GM18873 (cell line): Measurements from ENCODE around the gene CDC42BPB.
"Not testable (repeated sequence)": the region's sequence is repeated elsewhere in the genome, so short reads cannot be mapped to it uniquely, and the experiment has no call there.

ENCODE experiments used
- ATAC-seq: cut with Tn5 transposase; IDR thresholded peaks from one replicate; pipeline ENCODE4 v1.9.1; 2021; ENCODE audit warnings: mild to moderate bottlenecking, moderate library complexity, moderate number of reproducible peaks; ENCODE audit not compliant: unreplicated experiment, low FRiP score

The CDC42BPB gene

GRCh38 chr14:103055695-103056094 is 1.7 kb downstream of the CDC42BPB start:
- ATAC-seq: no peak

DNA sequence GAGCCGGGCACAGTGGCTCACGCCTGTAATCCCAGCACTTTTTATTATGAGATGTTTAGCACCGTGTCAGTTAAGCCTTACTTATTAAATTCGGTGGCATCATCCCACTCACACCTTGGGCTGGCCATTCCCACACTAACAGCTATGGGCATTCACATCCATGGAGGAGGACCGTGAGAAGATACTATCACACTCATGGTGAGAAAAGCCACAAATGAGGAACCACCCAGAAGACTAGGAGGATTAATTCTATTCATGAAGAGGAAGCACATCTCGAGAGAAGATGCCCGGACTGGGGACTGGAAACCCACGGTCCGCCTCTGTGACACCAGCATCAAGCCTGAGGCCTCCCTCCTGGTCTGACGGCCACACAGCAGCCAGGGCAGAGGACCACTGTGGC is 4.9 kb downstream of the CDC42BPB start:
- ATAC-seq: no peak

GRCh38 chr14:103050935-103051334 is 6.4 kb downstream of the CDC42BPB start:
- no peak for ATAC-seq

- not testable (repeated sequence) for ATAC-seq
These were observed 9.9 kb downstream of the CDC42BPB start for GRCh38 chr14:103047453-103047852.

GRCh38 chr14:103045371-103045869 is 11.9 kb downstream of the CDC42BPB start:
- no peak for ATAC-seq

- no peak for ATAC-seq
These were observed 13.9 kb downstream of the CDC42BPB start for GRCh38 chr14:103043257-103044015.

GRCh38 chr14:103041464-103041863 is 15.9 kb downstream of the CDC42BPB start:
- ATAC-seq: no peak

DNA sequence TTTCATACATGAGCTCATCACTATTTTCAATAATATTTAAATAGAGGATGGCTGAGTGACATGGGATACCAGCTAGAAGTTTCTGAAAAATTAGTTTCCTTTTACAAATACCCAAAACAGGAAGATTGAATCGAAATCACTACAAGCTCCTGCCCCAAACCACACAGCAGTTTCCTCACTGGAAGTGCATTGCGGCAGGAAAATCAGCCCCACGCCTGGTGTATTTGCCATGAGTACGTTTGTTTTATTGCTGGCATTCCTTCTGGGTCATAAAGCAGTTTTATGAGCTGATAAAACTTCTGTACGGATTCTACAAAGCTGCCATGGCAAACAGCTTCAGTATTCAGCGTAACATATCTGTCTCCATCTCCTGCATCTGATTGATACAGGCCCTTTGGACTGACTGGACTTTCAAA is 23.7 kb downstream of the CDC42BPB start:
- ATAC-seq: no peak

DNA sequence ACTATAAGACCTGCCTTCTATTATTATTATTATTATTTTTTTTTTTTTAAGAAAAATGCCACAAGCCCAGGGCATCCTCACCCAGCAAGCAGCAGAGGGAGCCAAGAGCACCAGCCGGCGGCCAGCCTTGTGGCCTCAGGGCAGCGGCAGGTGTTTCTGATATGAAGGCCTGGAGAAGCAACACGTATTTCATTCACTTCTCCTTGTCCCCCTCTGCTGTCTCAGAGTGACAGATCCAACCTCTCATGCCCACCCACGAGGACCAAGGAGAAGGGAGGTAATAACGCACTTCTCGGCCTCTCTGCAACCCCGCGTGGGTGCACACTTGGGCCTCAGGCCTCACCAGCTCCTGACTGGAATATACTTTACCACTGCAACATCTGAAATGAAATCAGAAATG is 25.4 kb downstream of the CDC42BPB start:
- ATAC-seq: no peak

- ATAC-seq: no peak
These were observed 25.8 kb downstream of the CDC42BPB start for GRCh38 chr14:103031566-103031911.

GRCh38 chr14:103030741-103031565 is 26.4 kb downstream of the CDC42BPB start:
- no peak for ATAC-seq

DNA sequence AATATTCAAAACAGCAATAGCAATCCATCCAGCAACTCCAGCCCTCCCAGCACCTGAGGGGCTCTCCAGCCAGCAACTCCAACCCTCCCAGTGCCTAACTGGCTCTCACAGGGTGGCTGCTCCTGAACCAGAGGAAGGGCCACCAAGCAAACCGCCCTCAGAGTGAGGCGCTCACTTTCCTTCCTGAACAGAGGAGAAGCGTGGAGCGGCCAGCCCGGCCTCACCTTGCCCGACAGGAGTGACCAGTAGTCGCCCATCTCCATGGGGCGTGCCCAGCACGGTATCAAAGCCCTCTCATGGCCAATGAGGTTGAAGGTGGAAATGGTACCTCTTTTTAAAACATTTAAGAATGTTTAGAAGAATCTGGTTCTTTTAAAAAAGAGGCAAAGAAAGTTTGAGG is 27.4 kb downstream of the CDC42BPB start:
- no peak for ATAC-seq

DNA sequence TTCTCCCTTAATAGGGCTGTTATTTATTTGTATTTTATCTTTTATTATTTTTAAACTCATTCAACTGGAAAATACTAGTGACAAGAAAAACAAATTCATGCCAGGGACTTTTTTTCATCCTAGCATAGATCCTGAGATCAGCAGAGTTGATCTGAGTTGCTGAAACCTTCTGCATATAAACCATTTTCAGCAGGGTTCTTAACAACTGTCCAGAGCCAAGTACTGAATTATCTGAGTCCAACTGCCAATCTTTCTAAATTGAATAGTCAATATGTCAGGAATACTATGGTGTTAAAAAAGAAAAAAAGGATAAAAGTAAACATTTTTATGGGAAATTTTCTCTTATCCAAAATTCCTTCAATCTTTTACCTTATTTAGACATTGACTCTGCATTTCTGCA is 28.6 kb downstream of the CDC42BPB start:
- ATAC-seq: no peak

- no peak for ATAC-seq
These were observed 29.1 kb downstream of the CDC42BPB start for GRCh38 chr14:103028161-103028767.

DNA sequence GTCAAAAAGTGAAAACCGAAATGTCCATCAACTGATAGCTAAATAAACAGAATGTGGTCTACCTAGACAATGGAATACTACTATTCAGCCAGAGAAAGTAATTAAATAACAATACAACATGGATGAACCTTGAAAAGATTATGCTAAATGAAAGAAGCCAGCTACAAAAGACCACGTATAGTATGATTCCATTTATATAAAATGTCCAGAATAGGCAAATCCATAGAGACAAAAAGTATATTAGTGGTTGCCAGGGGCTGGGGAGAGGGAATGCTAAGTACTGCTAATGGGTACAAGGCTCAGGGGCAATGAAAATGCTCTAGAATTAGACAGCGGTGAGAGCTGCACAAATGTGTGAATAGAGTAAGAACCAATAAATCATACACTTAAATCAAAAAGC is 29.9 kb downstream of the CDC42BPB start:
- no peak for ATAC-seq

DNA sequence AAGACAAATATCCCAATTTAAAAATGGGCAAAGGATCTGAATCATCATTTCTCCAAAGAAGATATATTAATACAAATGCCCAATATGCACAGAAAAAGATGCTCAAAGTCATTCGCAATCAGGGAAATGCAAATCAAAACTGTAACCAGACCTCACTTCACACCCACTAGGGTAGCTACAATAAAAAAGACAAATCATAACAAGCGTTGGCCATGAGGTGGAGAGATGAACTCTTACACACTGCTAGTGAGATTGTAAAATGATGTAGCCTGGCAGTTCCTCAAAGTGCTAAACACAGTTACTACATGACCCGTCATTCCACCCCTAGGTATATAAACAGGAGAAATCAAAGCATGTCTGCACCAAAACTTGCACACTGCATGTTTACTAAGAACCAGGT is 30.4 kb downstream of the CDC42BPB start:
- ATAC-seq: no peak

DNA sequence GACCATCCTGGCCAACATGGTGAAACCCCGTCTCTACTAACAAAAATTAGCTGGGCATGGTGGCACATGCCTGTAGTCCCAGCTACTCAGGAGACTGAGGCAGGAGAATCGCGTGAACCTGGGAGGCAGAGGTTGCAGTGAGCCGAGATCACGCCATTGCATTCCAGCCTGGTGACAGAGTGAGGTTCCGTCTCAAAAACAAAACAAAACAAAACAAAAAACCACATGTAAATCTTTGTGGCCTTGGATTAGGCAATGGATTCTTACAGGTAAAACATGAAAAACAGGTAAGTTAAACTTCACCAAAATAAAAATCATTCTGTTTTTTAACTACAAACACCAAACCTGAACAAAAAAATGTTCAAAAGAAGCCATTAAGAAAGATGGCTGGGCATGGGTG is 31.2 kb downstream of the CDC42BPB start:
- not testable (repeated sequence) for ATAC-seq

GRCh38 chr14:103023881-103024473 is 33.4 kb downstream of the CDC42BPB start:
- no peak for ATAC-seq

- ATAC-seq: no peak
These were observed 34.7 kb downstream of the CDC42BPB start for GRCh38 chr14:103022685-103023044.

DNA sequence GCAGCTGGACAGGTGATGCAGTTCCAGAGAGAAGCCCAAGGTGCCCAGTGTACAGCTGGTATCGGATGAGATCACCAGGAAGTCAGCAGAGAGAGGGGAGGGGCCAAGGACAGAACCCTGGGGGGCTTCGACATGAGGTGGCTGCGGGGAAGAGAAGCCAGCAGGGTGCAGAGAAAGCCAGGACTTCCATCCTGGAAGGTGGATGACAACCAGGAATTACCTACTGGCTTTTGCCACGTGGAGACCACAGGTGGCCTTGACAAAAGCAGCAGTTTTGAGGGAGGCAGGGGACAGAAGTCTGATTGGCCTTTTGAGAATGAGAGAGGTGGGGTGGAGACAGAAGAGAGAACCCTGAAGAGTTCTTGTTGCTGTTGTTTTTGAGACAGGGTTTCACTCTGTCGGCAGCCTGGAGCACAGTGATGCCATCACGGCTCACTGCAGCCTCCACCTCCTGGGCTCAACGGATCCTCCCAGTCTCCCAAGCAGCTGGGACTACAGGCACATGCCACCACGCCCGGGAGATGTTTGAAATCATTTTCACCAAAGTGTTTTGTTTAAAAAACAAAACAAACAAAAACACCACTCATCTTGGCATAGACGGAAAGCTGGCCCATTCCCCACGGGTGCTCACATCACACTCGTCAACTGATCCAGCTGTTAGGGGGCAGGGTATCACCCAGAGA is 35.2 kb downstream of the CDC42BPB start:
- ATAC-seq: no peak

- ATAC-seq: no peak
These were observed 35.7 kb downstream of the CDC42BPB start for GRCh38 chr14:103021684-103022001.
